Measurements from ENCODE around the gene ZNF81. TPM values are rescaled to one million over a fixed set of nuclear protein-coding genes. Genes with fewer than 3 reads are reported as not detected.
"Not testable (repeated sequence)": the region's sequence is repeated elsewhere in the genome, so short reads cannot be mapped to it uniquely, and the experiment has no call there.

Gene ZNF81
- total and polyA plus RNA-seq, 2 experiments from 2014 or later = 6.1 to 8.9 TPM

GRCh38 chrX:47931970-47932369, 95.3 kb downstream of the ZNF81 start:
- not testable (repeated sequence) for ATAC-seq; H3K36me3 Mint-ChIP-seq (ENCODE audit: low read depth); H3K9me3 Mint-ChIP-seq

GRCh38 chrX:47933946-47934345, 97.2 kb downstream of the ZNF81 start:
- no peak for DNase-seq (ENCODE audit: low spot score)
- no peak overlapping the region for H3K27ac ChIP-seq (ENCODE audit: low read depth)
- peaks cover 8% of the 10 kb centered on the region; the same call in 1 of the 2 replicates for H3K4me1 ChIP-seq (ENCODE audit: insufficient read depth)
- H3K36me3 Mint-ChIP-seq (ENCODE audit: low read depth) = no peaks in the 10 kb centered on the region
- H2AFZ ChIP-seq = no peak overlapping the region
- H3K9me2 ChIP-seq (ENCODE audit: insufficient read depth) = no peaks in the 10 kb centered on the region
- H4K20me1 ChIP-seq (replicated peaks; ENCODE audit: insufficient read depth) = no peaks in the 10 kb centered on the region
- H3K27me3 ChIP-seq (ENCODE audit: insufficient read depth) = no peaks in the 10 kb centered on the region
- H3K4me3 ChIP-seq = no peak overlapping the region
- no peaks in the 10 kb centered on the region for H3K79me2 ChIP-seq (replicated peaks; ENCODE audit: insufficient read depth)
- H3K27ac Mint-ChIP-seq = no peak overlapping the region
- TF ChIP-seq ZNF114 (CRISPR knock-in tag; IDR thresholded peaks at IDR 0.05) = no peak
- TF ChIP-seq STAT1 (IDR thresholded peaks at IDR 0.05; ENCODE audit: unreplicated experiment) = no peak
- TF ChIP-seq EZH2phosphoT487 (IDR thresholded peaks at IDR 0.05; ENCODE audit: unreplicated experiment) = no peak
- TF ChIP-seq NANOG (IDR thresholded peaks at IDR 0.05; ENCODE audit: borderline replicate concordance) = no peak
- H3K9me3 Mint-ChIP-seq = no peaks in the 10 kb centered on the region; the same call in 2 of the 3 replicates
- no peak overlapping the region for H3K4me3 Mint-ChIP-seq
- no peak overlapping the region for H3K4me2 ChIP-seq
- peaks cover 15% of the 10 kb centered on the region for H3K4me1 Mint-ChIP-seq
- H3K36me3 ChIP-seq (ENCODE audit: insufficient read depth) = no peaks in the 10 kb centered on the region
- no peaks in the 10 kb centered on the region for H3F3A ChIP-seq (replicated peaks; ENCODE audit: low read depth)
- H3K27me3 Mint-ChIP-seq (ENCODE audit: insufficient read depth, low read depth, poor library complexity) = no peaks in the 10 kb centered on the region
- no peak for ATAC-seq

More at GRCh38 chrX:47931970-47932369, 95.3 kb downstream of the ZNF81 start:
- DNase-seq (ENCODE audit: low spot score); H3K4me3 Mint-ChIP-seq; H2AFZ ChIP-seq; H3K79me2 ChIP-seq (replicated peaks; ENCODE audit: insufficient read depth); H3K27ac Mint-ChIP-seq; H3K27me3 Mint-ChIP-seq (ENCODE audit: insufficient read depth, low read depth, poor library complexity); H3K4me1 ChIP-seq (ENCODE audit: insufficient read depth); H3K9me2 ChIP-seq (ENCODE audit: insufficient read depth); H3K27ac ChIP-seq (ENCODE audit: low read depth); H3K4me3 ChIP-seq; H3K36me3 ChIP-seq (ENCODE audit: insufficient read depth); H3K4me2 ChIP-seq; H3F3A ChIP-seq (replicated peaks; ENCODE audit: low read depth); H3K27me3 ChIP-seq (ENCODE audit: insufficient read depth); H4K20me1 ChIP-seq (replicated peaks; ENCODE audit: insufficient read depth): not testable (repeated sequence)
- peaks cover 15% of the 10 kb centered on the region for H3K4me1 Mint-ChIP-seq

- Mint-ChIP-seq H3K27ac (peak overlapping the region; percentile 81), H3K4me1 (peaks cover 15% of the 10 kb centered on the region), H3K4me3 (peak overlapping the region; percentile 59), H3K9me3 (no peaks in the 10 kb centered on the region; the same call in 2 of the 3 replicates), H3K27me3 (ENCODE audit: insufficient read depth, low read depth, poor library complexity) (no peaks in the 10 kb centered on the region), H3K36me3 (ENCODE audit: low read depth) (no peaks in the 10 kb centered on the region)
- Histone ChIP-seq H3F3A (replicated peaks; ENCODE audit: low read depth) (no peaks in the 10 kb centered on the region), H3K36me3 (ENCODE audit: insufficient read depth) (no peaks in the 10 kb centered on the region), H3K4me1 (ENCODE audit: insufficient read depth) (peaks cover 8% of the 10 kb centered on the region; the same call in 1 of the 2 replicates), H2AFZ (no peak overlapping the region), H3K27me3 (ENCODE audit: insufficient read depth) (no peaks in the 10 kb centered on the region), H3K9me2 (ENCODE audit: insufficient read depth) (no peaks in the 10 kb centered on the region), H4K20me1 (replicated peaks; ENCODE audit: insufficient read depth) (no peaks in the 10 kb centered on the region), H3K79me2 (replicated peaks; ENCODE audit: insufficient read depth) (no peaks in the 10 kb centered on the region), H3K27ac (ENCODE audit: low read depth) (no peak overlapping the region), H3K4me2 (peak overlapping the region; percentile 56), H3K4me3 (peak overlapping the region; percentile 39)
- ATAC-seq = peak; percentile 84
- peak; percentile 57 for DNase-seq (ENCODE audit: low spot score)
- no peak for TF ChIP-seq NANOG (IDR thresholded peaks at IDR 0.05; ENCODE audit: borderline replicate concordance)
- no peak for TF ChIP-seq ZNF462 (CRISPR knock-in tag; IDR thresholded peaks at IDR 0.05)
- TF ChIP-seq CTCF (conservative IDR thresholded peaks at IDR 0.05; ENCODE audit: low read depth in 2 of 2) = no peak
- TF ChIP-seq CREB1 (CRISPR knock-in tag; IDR thresholded peaks at IDR 0.05; ENCODE audit: low read depth) = no peak
- no peak for TF ChIP-seq EZH2 (IDR thresholded peaks at IDR 0.05; ENCODE audit: low read depth, unreplicated experiment)
- TF ChIP-seq POLR2AphosphoS5 (IDR thresholded peaks at IDR 0.05; ENCODE audit: low read depth) = no peak
These were observed 99.7 kb downstream of the ZNF81 start for GRCh38 chrX:47936224-47936939.

All from GM23338 (cell line).